SJCRH30 (cell line): ENCODE data around the gene MRPS12. TPM values are rescaled to one million over a fixed set of nuclear protein-coding genes. Genes with fewer than 3 reads are reported as not detected.
"Not testable (repeated sequence)": the region's sequence is repeated elsewhere in the genome, so short reads cannot be mapped to it uniquely, and the experiment has no call there.

Experiments used
- DNase-seq, 2 experiments: peaks; one replicate each; pipeline ENCODE4 v3.0.0-alpha.2; 2015 to 2020
- H3K27ac ChIP-seq: fragments of 250-450 bp; sonication (Bioruptor Pico); 2 replicates; pipeline ENCODE4 v1.5.1; 2020; ENCODE audit warnings: mild to moderate bottlenecking, moderate library complexity
- H3K27me3 ChIP-seq: fragments of 250-450 bp; sonication (Bioruptor Pico); 2 replicates; pipeline ENCODE4 v1.5.1; 2020; ENCODE audit warnings: mild to moderate bottlenecking, moderate library complexity
- H3K36me3 ChIP-seq: fragments of 250-450 bp; sonication (Bioruptor Pico); 2 replicates; pipeline ENCODE4 v1.5.1; 2020; ENCODE audit warnings: mild to moderate bottlenecking, moderate library complexity
- H3K4me1 ChIP-seq: fragments of 250-450 bp; sonication (Bioruptor Pico); 2 replicates; pipeline ENCODE4 v1.5.1; 2020; ENCODE audit warnings: mild to moderate bottlenecking, moderate library complexity
- H3K4me3 ChIP-seq: fragments of 250-450 bp; sonication (Bioruptor Pico); 2 replicates; pipeline ENCODE4 v1.5.1; 2020; ENCODE audit warnings: mild to moderate bottlenecking, moderate library complexity
- H3K9me3 ChIP-seq: fragments of 250-450 bp; sonication (Bioruptor Pico); replicated peaks from 2 replicates; pipeline ENCODE4 v1.5.1; 2020; ENCODE audit warnings: mild to moderate bottlenecking, moderate library complexity
- total RNA-seq: library from RNA; depleted of rRNA; stranded (reverse); fragments of >200 nt; shearing (Covaris generic); gene quantifications from 2 replicates; pipeline ENCODE4 v1.2.3, GENCODE V29; 2014

The MRPS12 gene
- total RNA-seq, 1 experiment from 2014 or later: 54.0 TPM

- H3K27me3 ChIP-seq: no peaks in the 10 kb centered on the region
- H3K4me1 ChIP-seq: peaks cover 19% of the 10 kb centered on the region
- H3K9me3 ChIP-seq: no peaks in the 10 kb centered on the region
- no peak overlapping the region for H3K27ac ChIP-seq
- H3K4me3 ChIP-seq: no peak overlapping the region
- 0 out of 2 replicates have a peak, but pooled peaks cover 2% of the 10 kb centered on the region for H3K36me3 ChIP-seq
- DNase-seq: no peak
These were observed 12.2 kb upstream of the MRPS12 start for GRCh38 chr19:38918526-38918925.

- peak; percentile 50 to 54 for DNase-seq
- Histone ChIP-seq H3K4me1 (peaks cover 19% of the 10 kb centered on the region), H3K36me3 (peaks cover 12% of the 10 kb centered on the region), H3K27me3 (no peaks in the 10 kb centered on the region), H3K4me3 (no peak overlapping the region), H3K27ac (peak overlapping the region; percentile 2; the same call in 1 of the 2 replicates), H3K9me3 (no peaks in the 10 kb centered on the region)
These were observed 10.7 kb upstream of the MRPS12 start for GRCh38 chr19:38919837-38920601.

DNA sequence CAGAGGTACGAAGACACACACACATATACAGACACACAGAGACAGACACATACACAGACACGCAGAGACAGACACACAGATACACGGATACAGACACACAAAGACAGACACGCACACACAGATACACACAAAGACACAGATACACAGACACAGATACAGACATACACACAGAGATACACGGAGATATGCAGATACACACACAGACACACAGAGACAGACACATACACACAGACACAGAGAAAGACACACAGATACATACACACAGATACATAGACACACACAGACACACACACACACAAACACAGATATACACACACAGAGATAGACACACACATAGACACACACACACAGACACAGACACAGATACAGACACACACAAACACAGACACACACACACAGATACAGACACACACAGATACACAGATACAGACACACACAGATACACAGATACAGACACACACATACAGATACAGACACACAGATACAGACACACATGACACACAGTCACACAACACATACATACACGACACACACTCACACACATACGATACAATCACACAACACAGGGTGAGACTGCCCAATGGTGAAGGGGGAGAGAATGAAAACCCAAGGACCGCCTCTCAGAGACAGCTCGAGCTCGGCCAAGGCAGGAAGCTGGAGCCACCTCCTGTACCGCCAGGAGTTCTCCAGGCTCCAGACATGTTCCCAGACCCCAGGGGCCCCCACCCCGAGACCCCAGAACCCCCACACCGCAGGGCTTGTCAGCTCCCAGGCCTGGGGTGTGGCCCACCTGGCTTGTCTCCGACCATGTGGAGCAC is 9.9 kb upstream of the MRPS12 start:
- no peak overlapping the region; the same call in 1 of the 2 replicates for H3K27ac ChIP-seq
- H3K27me3 ChIP-seq: no peaks in the 10 kb centered on the region
- no peak overlapping the region for H3K4me3 ChIP-seq
- DNase-seq: no peak
- H3K4me1 ChIP-seq: peaks cover 19% of the 10 kb centered on the region
- H3K36me3 ChIP-seq: peaks cover 17% of the 10 kb centered on the region
- H3K9me3 ChIP-seq: no peaks in the 10 kb centered on the region

- Histone ChIP-seq H3K36me3 (peaks cover 17% of the 10 kb centered on the region), H3K9me3 (no peaks in the 10 kb centered on the region), H3K4me1 (peaks cover 19% of the 10 kb centered on the region), H3K27me3 (no peaks in the 10 kb centered on the region), H3K27ac (no peak overlapping the region), H3K4me3 (no peak overlapping the region)
- no peak for DNase-seq
These were observed 9.1 kb upstream of the MRPS12 start for GRCh38 chr19:38921420-38922274.

- no peak overlapping the region for H3K4me3 ChIP-seq
- H3K36me3 ChIP-seq: peaks cover 17% of the 10 kb centered on the region
- H3K4me1 ChIP-seq: peaks cover 17% of the 10 kb centered on the region
- H3K27ac ChIP-seq: no peak overlapping the region
- H3K27me3 ChIP-seq: no peaks in the 10 kb centered on the region
- no peak for DNase-seq
- H3K9me3 ChIP-seq: no peaks in the 10 kb centered on the region
These were observed 8.3 kb upstream of the MRPS12 start for GRCh38 chr19:38922482-38922881.

DNA sequence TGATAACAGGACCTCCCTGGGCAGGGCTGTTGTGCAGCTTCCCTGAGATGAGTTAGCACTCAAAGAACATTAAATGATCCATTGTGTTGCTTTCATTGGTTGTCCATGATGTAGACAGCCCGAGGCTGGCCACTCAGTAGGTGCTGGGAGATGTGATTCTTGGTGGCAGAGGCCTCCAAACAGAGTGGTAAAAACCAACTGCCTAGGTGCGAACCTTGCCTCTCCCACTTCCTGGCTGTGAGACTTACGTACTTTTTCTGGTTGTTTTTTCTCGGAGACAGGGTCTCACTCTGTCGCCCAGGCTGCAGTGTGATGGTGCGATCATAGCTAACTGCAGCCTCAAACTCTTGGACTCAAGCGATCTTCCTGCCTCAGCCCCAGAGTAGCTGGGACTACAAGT is 6.4 kb upstream of the MRPS12 start:
- DNase-seq: no peak
- peaks cover 8% of the 10 kb centered on the region for H3K4me1 ChIP-seq
- H3K4me3 ChIP-seq: no peak overlapping the region

GRCh38 chr19:38928391-38929001 is 2.2 kb upstream of the MRPS12 start:
- Histone ChIP-seq H3K9me3 (no peaks in the 10 kb centered on the region), H3K36me3 (peaks cover 28% of the 10 kb centered on the region), H3K4me1 (no peaks in the 10 kb centered on the region), H3K27me3 (no peaks in the 10 kb centered on the region), H3K27ac (no peak overlapping the region), H3K4me3 (no peak overlapping the region)
- DNase-seq: no peak

More for the DNA sequence above, 6.4 kb upstream of the MRPS12 start:
- Histone ChIP-seq H3K27me3 (no peaks in the 10 kb centered on the region), H3K36me3 (peaks cover 17% of the 10 kb centered on the region), H3K27ac (no peak overlapping the region), H3K9me3 (no peaks in the 10 kb centered on the region)

DNA sequence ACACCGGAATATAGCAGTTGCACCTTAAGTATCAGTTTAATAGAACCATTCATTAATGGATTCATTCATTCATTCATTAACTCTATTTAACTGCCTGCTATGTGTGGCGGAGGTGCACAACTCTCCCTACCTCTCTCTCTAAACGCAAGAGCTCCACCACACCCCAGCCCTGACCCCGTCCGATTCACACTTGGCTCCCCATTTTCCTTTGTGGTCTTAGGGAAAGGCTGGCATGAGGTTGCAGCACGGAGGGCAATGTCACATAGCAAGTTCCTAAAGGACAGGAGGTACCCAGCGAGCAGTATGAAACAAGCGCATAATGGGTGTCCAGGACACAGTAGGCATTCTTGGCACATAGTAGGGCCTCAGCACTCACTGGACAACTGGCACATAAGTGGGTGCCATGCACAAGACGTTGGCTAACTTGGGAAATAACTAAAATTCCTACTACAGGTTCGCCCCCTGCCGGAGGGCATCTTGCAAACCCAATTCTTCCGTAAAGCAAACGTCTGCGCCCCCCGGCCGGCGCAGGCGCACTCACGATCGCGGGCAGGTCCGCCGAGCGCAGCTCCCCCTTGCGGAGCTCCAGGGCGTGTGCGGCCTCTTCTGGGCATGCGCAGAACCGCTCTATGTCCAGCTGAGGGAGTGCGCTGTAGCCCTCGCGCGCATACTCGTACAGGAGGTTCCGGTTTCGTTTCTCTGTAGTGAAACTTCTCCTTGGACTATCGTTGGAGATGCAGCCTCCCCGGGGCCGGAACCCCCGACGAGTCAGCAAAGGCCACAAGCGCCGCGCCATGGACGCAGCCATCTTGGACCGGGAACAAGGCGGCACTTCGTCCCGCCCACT is 592 bp upstream of the MRPS12 start, which contains the start of gene SARS2:
Gene SARS2 (minus strand): TSS at position 835 of the 847 bp plus-strand sequence. CDS start 27 bp downstream, at position 808.
- peak; percentile 94 to 97 for DNase-seq
- no peaks in the 10 kb centered on the region for H3K27me3 ChIP-seq
- no peaks in the 10 kb centered on the region for H3K4me1 ChIP-seq
- H3K4me3 ChIP-seq: peak within 1 kb of the TSS; percentile 71
- peaks cover 21% of the 10 kb centered on the region for H3K36me3 ChIP-seq
- H3K9me3 ChIP-seq: no peaks in the 10 kb centered on the region; the same call in 1 of the 2 replicates
- H3K27ac ChIP-seq: peak within 1 kb of the TSS; percentile 88

- H3K36me3 ChIP-seq: peaks cover 15% of the 10 kb centered on the region
- H3K27ac ChIP-seq: peak overlapping the region; percentile 88
- peaks cover 4% of the 10 kb centered on the region; the same call in 1 of the 2 replicates for H3K9me3 ChIP-seq
- H3K27me3 ChIP-seq: no peaks in the 10 kb centered on the region
- peak overlapping the region; percentile 71 for H3K4me3 ChIP-seq
- no peak for DNase-seq
- H3K4me1 ChIP-seq: no peaks in the 10 kb centered on the region
These were observed 713 bp downstream of the MRPS12 start for GRCh38 chr19:38931521-38931793.

- Histone ChIP-seq H3K27me3 (no peaks in the 10 kb centered on the region), H3K27ac (no peak overlapping the region), H3K4me3 (no peak overlapping the region), H3K4me1 (no peaks in the 10 kb centered on the region), H3K9me3 (peaks cover 4% of the 10 kb centered on the region; the same call in 1 of the 2 replicates), H3K36me3 (peaks cover 15% of the 10 kb centered on the region)
- peak; percentile 49 to 67 for DNase-seq
These were observed 1.9 kb downstream of the MRPS12 start for GRCh38 chr19:38932425-38933179.

GRCh38 chr19:38933544-38933943 is 2.8 kb downstream of the MRPS12 start:
- Histone ChIP-seq H3K36me3 (peaks cover 15% of the 10 kb centered on the region), H3K27ac (no peak overlapping the region), H3K27me3 (no peaks in the 10 kb centered on the region), H3K9me3 (peaks cover 4% of the 10 kb centered on the region; the same call in 1 of the 2 replicates), H3K4me3 (no peak overlapping the region), H3K4me1 (no peaks in the 10 kb centered on the region)
- no peak for DNase-seq

DNA sequence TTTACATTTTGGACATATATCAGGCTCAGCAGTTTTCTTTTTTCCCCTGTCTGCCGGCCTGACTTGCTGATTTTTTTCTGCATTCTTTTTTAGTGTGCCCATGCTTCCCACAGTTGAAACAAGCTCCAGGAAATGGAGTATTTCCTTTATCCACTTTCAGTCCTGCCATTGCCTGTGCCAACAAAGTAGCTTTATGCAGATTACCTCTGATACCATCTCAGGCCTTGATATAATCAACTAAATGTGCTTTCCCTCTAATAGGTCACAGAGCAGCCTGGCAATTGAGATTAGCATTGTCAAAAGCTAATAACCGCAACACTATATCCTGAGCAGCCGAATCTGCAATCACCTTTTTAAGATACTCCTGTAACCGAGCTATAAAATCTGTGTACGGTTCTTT is 9.2 kb downstream of the MRPS12 start:
- no peak for DNase-seq
- Histone ChIP-seq H3K27ac (no peak overlapping the region), H3K27me3 (no peaks in the 10 kb centered on the region), H3K4me1 (no peaks in the 10 kb centered on the region), H3K4me3 (no peak overlapping the region), H3K36me3 (no peaks in the 10 kb centered on the region), H3K9me3 (peaks cover 4% of the 10 kb centered on the region; the same call in 1 of the 2 replicates)

DNA sequence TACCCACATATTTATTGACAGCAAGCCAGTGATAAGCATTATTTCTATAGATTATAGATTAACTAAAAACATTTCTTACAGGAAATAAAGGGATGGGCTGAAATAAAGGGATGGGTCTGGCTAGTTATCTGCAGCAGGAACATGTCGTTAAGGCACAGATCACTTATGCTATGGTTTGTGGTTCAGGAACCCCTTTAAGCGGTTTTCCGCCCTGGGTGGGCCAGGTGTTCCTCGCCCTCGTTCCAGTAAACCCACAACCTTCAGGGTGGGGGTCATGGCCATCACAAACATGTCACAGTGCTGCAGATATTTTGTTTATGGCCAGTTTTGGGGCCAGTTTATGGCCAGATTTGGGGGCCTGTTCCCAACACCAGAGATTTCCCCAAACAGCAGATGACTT is 10.7 kb downstream of the MRPS12 start:
- H3K36me3 ChIP-seq, H3K4me1 ChIP-seq, DNase-seq, H3K27me3 ChIP-seq, H3K9me3 ChIP-seq, H3K4me3 ChIP-seq, H3K27ac ChIP-seq: not testable (repeated sequence)
